Keratinocyte (primary cell): ENCODE data around the gene CWC27.

Experiments used
- EZH2 ChIP-seq: IDR thresholded peaks from one replicate; pipeline ENCODE4 v1.6.1; 2012; ENCODE audit warnings: inconsistent platforms, mild to moderate bottlenecking, low read length, moderate library complexity
- TF ChIP-seq, protein P1 (sequence below), 3 experiments: IDR thresholded peaks in 1 of 3; conservative IDR thresholded peaks in 1 of 3; optimal IDR thresholded peaks in 1 of 3; 2 replicates in 2 of 3; 3 replicates in 1 of 3; pipeline versions ENCODE3 to v1.5.1; 2011; ENCODE audit warnings: low read length in 3 of 3, mild to moderate bottlenecking in 3 of 3, moderate library complexity in 2 of 3, control low read depth in 1 of 3, inconsistent platforms in 1 of 3; ENCODE audit not compliant: insufficient read depth in 2 of 3; ENCODE audit errors: extremely low read depth in 1 of 3

DNA sequence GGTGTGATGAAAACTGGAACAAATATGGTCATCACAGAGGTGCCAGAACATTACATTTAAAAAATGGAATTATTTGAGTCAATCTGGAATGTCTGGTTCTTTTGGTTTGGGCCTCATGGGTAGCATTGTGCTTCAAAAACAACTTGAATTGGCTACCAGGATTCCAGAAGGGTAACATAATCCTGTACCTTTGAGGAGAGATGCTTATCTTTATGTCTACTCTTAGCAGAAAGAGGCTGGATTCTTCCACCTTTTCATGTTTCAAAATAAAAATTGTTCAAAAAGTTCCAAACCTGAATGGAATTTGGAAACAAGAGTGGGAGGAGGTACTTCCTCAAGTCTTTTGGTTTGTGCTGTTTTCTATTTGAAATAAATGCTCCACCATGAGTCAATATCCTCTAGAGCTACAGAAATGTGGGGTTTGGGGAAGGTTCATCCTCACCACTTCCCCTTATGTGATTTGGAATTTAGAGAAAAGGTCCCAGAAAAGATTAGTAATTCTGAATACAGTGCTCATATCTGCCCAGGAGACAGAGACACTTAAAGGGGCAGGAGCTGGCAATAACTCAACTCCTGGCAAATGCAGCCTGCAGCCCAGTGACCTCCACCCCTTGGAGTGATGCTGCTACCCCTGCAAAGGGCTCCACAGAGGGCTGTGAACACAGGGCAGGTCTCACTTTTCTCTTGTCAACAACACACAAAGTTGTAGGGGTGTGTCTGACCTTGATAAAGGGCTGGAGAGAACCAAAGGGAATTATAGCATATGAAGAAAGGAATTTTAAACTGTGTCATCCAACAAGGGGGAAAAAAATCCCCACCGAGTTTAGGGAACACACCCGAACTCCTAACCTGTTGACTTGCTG, 272.8 kb downstream of the CWC27 start:
- TF ChIP-seq EZH2, result no peak
- TF ChIP-seq, protein P1, sequence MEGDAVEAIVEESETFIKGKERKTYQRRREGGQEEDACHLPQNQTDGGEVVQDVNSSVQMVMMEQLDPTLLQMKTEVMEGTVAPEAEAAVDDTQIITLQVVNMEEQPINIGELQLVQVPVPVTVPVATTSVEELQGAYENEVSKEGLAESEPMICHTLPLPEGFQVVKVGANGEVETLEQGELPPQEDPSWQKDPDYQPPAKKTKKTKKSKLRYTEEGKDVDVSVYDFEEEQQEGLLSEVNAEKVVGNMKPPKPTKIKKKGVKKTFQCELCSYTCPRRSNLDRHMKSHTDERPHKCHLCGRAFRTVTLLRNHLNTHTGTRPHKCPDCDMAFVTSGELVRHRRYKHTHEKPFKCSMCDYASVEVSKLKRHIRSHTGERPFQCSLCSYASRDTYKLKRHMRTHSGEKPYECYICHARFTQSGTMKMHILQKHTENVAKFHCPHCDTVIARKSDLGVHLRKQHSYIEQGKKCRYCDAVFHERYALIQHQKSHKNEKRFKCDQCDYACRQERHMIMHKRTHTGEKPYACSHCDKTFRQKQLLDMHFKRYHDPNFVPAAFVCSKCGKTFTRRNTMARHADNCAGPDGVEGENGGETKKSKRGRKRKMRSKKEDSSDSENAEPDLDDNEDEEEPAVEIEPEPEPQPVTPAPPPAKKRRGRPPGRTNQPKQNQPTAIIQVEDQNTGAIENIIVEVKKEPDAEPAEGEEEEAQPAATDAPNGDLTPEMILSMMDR (optimal IDR thresholded peaks at IDR 0.05 in 1 of 3, IDR thresholded peaks at IDR 0.05 in 1 of 3, conservative IDR thresholded peaks at IDR 0.05 in 1 of 3; ENCODE audit: extremely low read depth in 1 of 3, insufficient read depth in 2 of 3, low read length in 3 of 3), result no peak
